Tongue (tissue), 2 donors: ENCODE results near the gene IFI30. TPM values are rescaled to one million over a fixed set of nuclear protein-coding genes. Genes with fewer than 3 reads are reported as not detected.

Source experiments
- DNase-seq: peaks from one replicate; pipeline ENCODE4 v3.0.0-alpha.2; 2015
- total RNA-seq: library from RNA; depleted of rRNA; stranded (reverse); fragments of >200 nt; gene quantifications from one replicate; pipeline ENCODE4 v1.2.3, GENCODE V29; 2014

Gene IFI30
- total RNA-seq = 0.21 TPM

GRCh38 chr19:18173572-18174288 is at the start of gene IFI30:
Gene IFI30 (plus strand): TSS chr19:18173813. CDS start chr19:18173842, 29 bp downstream.
- DNase-seq = peak; percentile 62

GRCh38 chr19:18123819-18124218 is 49.8 kb upstream of the IFI30 start:
- DNase-seq = no peak

- no peak for DNase-seq
These were observed 47.5 kb upstream of the IFI30 start for GRCh38 chr19:18126097-18126496.

GRCh38 chr19:18128044-18128443 is 45.6 kb upstream of the IFI30 start:
- DNase-seq = no peak

GRCh38 chr19:18128805-18129204 is 44.8 kb upstream of the IFI30 start:
- no peak for DNase-seq

GRCh38 chr19:18130523-18131242 is 42.9 kb upstream of the IFI30 start:
- no peak for DNase-seq

- DNase-seq = no peak
These were observed 41.6 kb upstream of the IFI30 start for GRCh38 chr19:18131841-18132596.

- no peak for DNase-seq
These were observed 37.7 kb upstream of the IFI30 start for GRCh38 chr19:18135712-18136584.

GRCh38 chr19:18137242-18137641 is 36.4 kb upstream of the IFI30 start:
- DNase-seq = no peak

GRCh38 chr19:18137657-18138339 is 35.8 kb upstream of the IFI30 start:
- DNase-seq = no peak

- DNase-seq = no peak
These were observed 33.1 kb upstream of the IFI30 start for GRCh38 chr19:18140473-18140872.

- no peak for DNase-seq
These were observed 32.6 kb upstream of the IFI30 start for GRCh38 chr19:18141031-18141430.

- DNase-seq = no peak
These were observed 29.7 kb upstream of the IFI30 start for GRCh38 chr19:18143902-18144301.

GRCh38 chr19:18144361-18144760 is 29.3 kb upstream of the IFI30 start:
- DNase-seq = no peak

- no peak for DNase-seq
These were observed 28.7 kb upstream of the IFI30 start for GRCh38 chr19:18144906-18145305.

- no peak for DNase-seq
These were observed 28.1 kb upstream of the IFI30 start for GRCh38 chr19:18145391-18145999.

GRCh38 chr19:18147396-18147795 is 26.2 kb upstream of the IFI30 start:
- DNase-seq = no peak

GRCh38 chr19:18149596-18149975 is 24.0 kb upstream of the IFI30 start:
- no peak for DNase-seq

- no peak for DNase-seq
These were observed 22.6 kb upstream of the IFI30 start for GRCh38 chr19:18150776-18151624.

- peak; percentile 98 for DNase-seq
These were observed 21.2 kb upstream of the IFI30 start for GRCh38 chr19:18152442-18152816.
